SK-N-SH treated with all-trans-retinoic acid at 6 μM for 48 hours (cell line): ENCODE results near the gene GNGT2.

ENCODE experiments used
- ATAC-seq: fragments of 200-7000 bp; cut with Tn5 transposase; 3 replicates; pipeline ENCODE4 v1.9.1; 2020; ENCODE audit warnings: mild to moderate bottlenecking, moderate library complexity
- ARNTL ChIP-seq: fragments of 450-650 bp; formaldehyde crosslinking; IDR thresholded peaks from 2 replicates; pipeline ENCODE4 v1.5.0; 2020; ENCODE audit warnings: low read depth, mild to moderate bottlenecking, moderate library complexity, borderline replicate concordance
- BACH2 ChIP-seq: fragments of 250-450 bp; sonication (Bioruptor Pico); IDR thresholded peaks from 2 replicates; pipeline ENCODE4 v1.9.0; 2021; ENCODE audit warnings: mild to moderate bottlenecking, borderline replicate concordance
- CREB5 ChIP-seq: fragments of 250-450 bp; sonication (Bioruptor Pico); IDR thresholded peaks from 2 replicates; pipeline ENCODE4 v1.5.1; 2020; ENCODE audit warnings: low read depth, mild to moderate bottlenecking, moderate library complexity
- CSDC2 ChIP-seq: fragments of 250-450 bp; sonication (Bioruptor Pico); IDR thresholded peaks from 2 replicates; pipeline ENCODE4 v1.5.0; 2020; ENCODE audit warnings: mild to moderate bottlenecking, moderate library complexity
- CSRNP3 ChIP-seq: fragments of 250-450 bp; sonication (Bioruptor Pico); IDR thresholded peaks from 2 replicates; pipeline ENCODE4 v1.5.1; 2021; ENCODE audit warnings: mild to moderate bottlenecking, moderate library complexity
- GLIS3 ChIP-seq: fragments of 250-450 bp; sonication (Bioruptor Pico); IDR thresholded peaks from 2 replicates; pipeline ENCODE4 v1.5.0; 2020; ENCODE audit warnings: mild to moderate bottlenecking, moderate library complexity
- ISL1 ChIP-seq: fragments of 250-450 bp; sonication (Bioruptor Pico); IDR thresholded peaks from 2 replicates; pipeline ENCODE4 v2.1.2; 2022; ENCODE audit warnings: mild to moderate bottlenecking, moderate library complexity
- OSR1 ChIP-seq: fragments of 250-450 bp; sonication (Bioruptor Pico); IDR thresholded peaks from 2 replicates; pipeline ENCODE4 v1.8.0; 2022; ENCODE audit warnings: moderate library complexity, mild to moderate bottlenecking, inconsistent platforms
- PATZ1 ChIP-seq: fragments of 250-450 bp; sonication (Bioruptor Pico); IDR thresholded peaks from 2 replicates; pipeline ENCODE4 v1.8.0; 2020; ENCODE audit warnings: mild to moderate bottlenecking, moderate library complexity, borderline replicate concordance
- POU6F1 ChIP-seq: fragments of 250-450 bp; sonication (Bioruptor Pico); IDR thresholded peaks from 2 replicates; pipeline ENCODE4 v1.8.0; 2021; ENCODE audit warnings: low read depth, mild to moderate bottlenecking, moderate library complexity, borderline replicate concordance
- PPARA ChIP-seq: fragments of 250-450 bp; sonication (Bioruptor Pico); IDR thresholded peaks from 2 replicates; pipeline ENCODE4 v1.5.0; 2020; ENCODE audit warnings: mild to moderate bottlenecking, borderline replicate concordance
- TOX ChIP-seq: fragments of 250-450 bp; sonication (Bioruptor Pico); IDR thresholded peaks from 2 replicates; pipeline ENCODE4 v1.8.0; 2021; ENCODE audit warnings: mild to moderate bottlenecking, moderate library complexity, borderline replicate concordance
- TSHZ2 ChIP-seq: fragments of 250-450 bp; sonication (Bioruptor Pico); IDR thresholded peaks from 2 replicates; pipeline ENCODE4 v1.5.0; 2020; ENCODE audit warnings: mild to moderate bottlenecking, moderate library complexity
- ZC3H10 ChIP-seq: fragments of 250-450 bp; sonication (Bioruptor Pico); IDR thresholded peaks from 2 replicates; pipeline ENCODE4 v1.5.1; 2021; ENCODE audit warnings: mild to moderate bottlenecking, moderate library complexity
- ZFP3 ChIP-seq: fragments of 250-450 bp; sonication (Bioruptor Pico); IDR thresholded peaks from 2 replicates; pipeline ENCODE4 v1.5.0; 2020; ENCODE audit warnings: mild to moderate bottlenecking, moderate library complexity
- ZFP30 ChIP-seq: fragments of 450-650 bp; formaldehyde crosslinking; IDR thresholded peaks from 2 replicates; pipeline ENCODE4 v1.5.0; 2022; ENCODE audit warnings: mild to moderate bottlenecking, moderate library complexity
- ZNF565 ChIP-seq: fragments of 450-650 bp; formaldehyde crosslinking; conservative IDR thresholded peaks from 2 replicates; pipeline ENCODE4 v1.5.0; 2020; ENCODE audit warnings: low read depth, mild to moderate bottlenecking, moderate library complexity
- ZNF70 ChIP-seq: fragments of 450-650 bp; formaldehyde crosslinking; IDR thresholded peaks from 2 replicates; pipeline ENCODE4 v1.5.0; 2020; ENCODE audit warnings: mild to moderate bottlenecking, moderate library complexity
- ZNF8 ChIP-seq: fragments of 450-650 bp; formaldehyde crosslinking; IDR thresholded peaks from 2 replicates; pipeline ENCODE4 v1.5.0; 2020; ENCODE audit warnings: mild to moderate bottlenecking, moderate library complexity

GNGT2 gene

GRCh38 chr17:49218941-49219913, 8.9 kb upstream of the GNGT2 start:
- no peak for ATAC-seq
- TF ChIP-seq ZNF70 (no peak), OSR1 (no peak), TSHZ2 (CRISPR knock-in tag) (no peak), ZNF565 (CRISPR knock-in tag) (no peak), BACH2 (no peak), CSDC2 (CRISPR knock-in tag) (no peak), POU6F1 (CRISPR knock-in tag) (no peak), ZFP3 (CRISPR knock-in tag) (no peak), CSRNP3 (no peak), ZC3H10 (CRISPR knock-in tag) (no peak), GLIS3 (CRISPR knock-in tag) (no peak)
- TF ChIP-seq, all 23 proteins: peak for 0

- TF ChIP-seq ZFP30, result no peak
- no peak for ATAC-seq
Measured at GRCh38 chr17:49217651-49218413, 7.5 kb upstream of the GNGT2 start.

GRCh38 chr17:49216953-49217650, 6.7 kb upstream of the GNGT2 start:
- no peak for ATAC-seq
- TF ChIP-seq TOX (CRISPR knock-in tag) (no peak), PATZ1 (no peak), PPARA (no peak), ISL1 (CRISPR knock-in tag) (no peak), CSRNP3 (no peak)
- TF ChIP-seq, all 23 proteins: peak for 0

GRCh38 chr17:49216482-49216881, 6.1 kb upstream of the GNGT2 start:
- ATAC-seq, result no peak
- TF ChIP-seq ARNTL (CRISPR knock-in tag), result no peak
- TF ChIP-seq POU6F1 (CRISPR knock-in tag), result no peak
- no peak for TF ChIP-seq ZNF8
- no peak for TF ChIP-seq CREB5 (CRISPR knock-in tag)
- no peak for TF ChIP-seq ZFP30
- no peak for TF ChIP-seq PATZ1
- no peak for TF ChIP-seq TOX (CRISPR knock-in tag)
